ENCODE measurements around the gene STAT4.

Gene STAT4, protein sequence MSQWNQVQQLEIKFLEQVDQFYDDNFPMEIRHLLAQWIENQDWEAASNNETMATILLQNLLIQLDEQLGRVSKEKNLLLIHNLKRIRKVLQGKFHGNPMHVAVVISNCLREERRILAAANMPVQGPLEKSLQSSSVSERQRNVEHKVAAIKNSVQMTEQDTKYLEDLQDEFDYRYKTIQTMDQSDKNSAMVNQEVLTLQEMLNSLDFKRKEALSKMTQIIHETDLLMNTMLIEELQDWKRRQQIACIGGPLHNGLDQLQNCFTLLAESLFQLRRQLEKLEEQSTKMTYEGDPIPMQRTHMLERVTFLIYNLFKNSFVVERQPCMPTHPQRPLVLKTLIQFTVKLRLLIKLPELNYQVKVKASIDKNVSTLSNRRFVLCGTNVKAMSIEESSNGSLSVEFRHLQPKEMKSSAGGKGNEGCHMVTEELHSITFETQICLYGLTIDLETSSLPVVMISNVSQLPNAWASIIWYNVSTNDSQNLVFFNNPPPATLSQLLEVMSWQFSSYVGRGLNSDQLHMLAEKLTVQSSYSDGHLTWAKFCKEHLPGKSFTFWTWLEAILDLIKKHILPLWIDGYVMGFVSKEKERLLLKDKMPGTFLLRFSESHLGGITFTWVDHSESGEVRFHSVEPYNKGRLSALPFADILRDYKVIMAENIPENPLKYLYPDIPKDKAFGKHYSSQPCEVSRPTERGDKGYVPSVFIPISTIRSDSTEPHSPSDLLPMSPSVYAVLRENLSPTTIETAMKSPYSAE

DNA sequence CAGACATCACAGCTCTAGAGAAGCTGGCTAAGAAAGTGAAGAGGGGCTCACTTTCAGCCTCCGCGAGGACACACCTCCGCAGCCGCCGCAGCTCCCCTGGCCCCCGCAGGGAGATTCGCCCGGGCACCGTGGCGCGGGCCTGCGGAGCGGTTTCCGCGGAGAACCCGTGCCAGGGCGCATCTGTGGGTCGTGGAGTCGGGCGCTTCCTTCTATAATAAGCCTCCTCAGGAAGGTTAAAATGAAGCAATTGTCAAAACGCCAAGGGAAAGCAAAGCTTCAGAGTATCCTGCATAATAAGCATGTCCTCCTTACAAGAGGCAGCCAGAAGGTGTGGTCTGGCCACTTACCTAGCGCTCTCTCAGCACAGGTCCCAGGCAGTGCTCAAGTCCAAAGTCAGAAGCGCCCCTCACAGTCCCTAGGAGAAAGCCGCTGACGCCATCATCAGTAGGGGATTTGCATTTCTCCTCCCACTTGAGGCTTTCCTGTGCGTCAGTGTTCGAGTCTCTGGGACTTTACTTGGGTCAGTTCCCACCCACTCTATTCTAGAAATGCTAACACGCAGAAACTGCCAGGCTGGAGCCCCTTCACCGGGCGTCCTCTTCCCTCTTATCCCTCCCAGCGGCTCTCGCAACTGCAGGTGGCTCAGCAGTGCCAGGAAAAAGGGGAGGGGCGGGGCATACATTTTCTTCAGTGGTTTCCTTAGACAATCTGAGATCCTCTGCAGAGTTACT is at the start of gene STAT4:
Gene STAT4, minus strand, starts transcription at position 395 of the 731 bp plus-strand sequence. CDS start 2,791 bp downstream, outside the sequence.
- peak; percentile 71 for DNase-seq (ENCODE audit: low read depth, low spot score)

DNA sequence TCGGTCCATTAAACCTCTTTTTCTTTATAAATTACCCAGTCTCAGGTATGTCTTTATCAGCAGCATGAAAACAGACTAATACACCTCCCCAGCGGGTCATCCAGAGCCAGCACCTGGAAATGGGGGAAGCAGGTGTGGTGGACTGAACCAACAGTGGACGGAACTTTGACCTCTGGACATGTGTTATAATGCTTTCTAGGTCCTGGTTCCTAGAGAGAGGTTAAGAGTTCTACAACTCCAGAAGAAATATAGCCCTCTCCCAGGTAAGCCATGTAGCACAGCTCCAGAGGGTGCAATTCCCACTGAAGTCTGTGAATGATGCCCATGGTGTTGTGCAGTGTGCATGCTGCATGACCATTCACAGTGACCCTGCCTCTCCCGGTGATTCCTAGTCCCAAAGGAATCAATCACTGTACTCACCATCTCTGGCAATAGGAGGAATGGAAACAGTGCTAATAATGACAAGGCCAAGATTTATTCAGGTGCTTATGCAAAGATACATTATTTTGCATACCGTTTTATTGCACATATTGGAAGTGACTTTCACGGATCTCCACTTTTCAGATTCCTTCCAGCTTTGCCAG is 49.2 kb upstream of the STAT4 start:
- DNase-seq (ENCODE audit: low read depth, low spot score) = no peak

DNA sequence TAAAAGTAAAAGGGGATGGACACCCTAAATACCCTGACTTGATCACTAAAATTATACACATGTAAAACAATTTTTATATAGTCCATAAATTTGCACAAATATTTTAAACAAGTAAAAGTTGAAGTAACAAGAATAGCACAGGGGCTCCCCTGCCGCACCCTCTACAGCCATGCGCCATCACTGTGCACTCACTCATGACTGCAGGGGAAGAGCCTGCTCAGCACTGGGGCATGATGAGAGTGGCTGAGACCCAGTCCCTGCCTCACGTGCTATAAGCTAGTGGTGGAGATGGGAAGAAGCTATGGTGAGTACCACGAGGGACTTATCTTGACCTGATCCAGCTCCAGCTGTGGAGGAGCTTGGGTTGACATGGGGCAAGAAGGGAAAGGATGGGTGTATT is 47.5 kb upstream of the STAT4 start:
- no peak for DNase-seq (ENCODE audit: low read depth, low spot score)

DNA sequence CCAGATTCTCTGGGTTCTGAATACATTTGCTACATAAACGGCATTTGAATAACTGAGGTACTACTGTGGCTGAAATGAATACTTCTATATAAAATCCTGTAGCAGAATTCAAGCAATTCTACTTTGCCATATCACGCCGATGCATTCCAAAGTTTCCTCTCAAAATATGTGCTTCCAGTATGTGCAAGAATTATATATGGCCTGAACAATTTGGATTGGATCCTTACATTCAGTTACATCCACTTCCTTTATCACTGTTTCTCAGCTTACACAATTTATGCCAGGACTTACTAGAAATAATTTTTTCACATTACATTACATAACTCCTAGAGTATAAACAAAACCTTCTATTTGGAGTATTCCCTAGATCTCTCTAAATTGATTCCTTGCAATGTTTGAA is 46.3 kb upstream of the STAT4 start:
- no peak for DNase-seq (ENCODE audit: low read depth, low spot score)

DNA sequence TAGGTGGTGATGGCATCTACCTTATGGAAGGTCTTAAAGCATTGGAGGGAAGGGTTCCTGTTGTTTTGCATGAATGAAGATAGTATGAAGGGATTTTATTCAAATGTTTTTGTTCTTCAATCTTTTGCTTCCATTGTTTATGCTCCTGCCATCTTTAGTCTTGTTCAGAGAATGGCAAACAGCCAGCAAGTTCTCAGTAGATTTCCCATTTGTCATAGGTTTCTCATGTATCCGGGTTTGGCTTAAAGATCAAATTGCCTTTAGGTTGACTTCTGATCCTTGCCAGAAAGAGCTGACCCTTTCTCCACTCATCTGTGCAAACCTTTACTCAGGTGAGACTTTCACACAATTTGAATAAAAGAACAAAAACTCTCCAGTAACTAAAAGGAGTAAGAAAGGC is 44.2 kb upstream of the STAT4 start:
- DNase-seq (ENCODE audit: low read depth, low spot score) = no peak

DNA sequence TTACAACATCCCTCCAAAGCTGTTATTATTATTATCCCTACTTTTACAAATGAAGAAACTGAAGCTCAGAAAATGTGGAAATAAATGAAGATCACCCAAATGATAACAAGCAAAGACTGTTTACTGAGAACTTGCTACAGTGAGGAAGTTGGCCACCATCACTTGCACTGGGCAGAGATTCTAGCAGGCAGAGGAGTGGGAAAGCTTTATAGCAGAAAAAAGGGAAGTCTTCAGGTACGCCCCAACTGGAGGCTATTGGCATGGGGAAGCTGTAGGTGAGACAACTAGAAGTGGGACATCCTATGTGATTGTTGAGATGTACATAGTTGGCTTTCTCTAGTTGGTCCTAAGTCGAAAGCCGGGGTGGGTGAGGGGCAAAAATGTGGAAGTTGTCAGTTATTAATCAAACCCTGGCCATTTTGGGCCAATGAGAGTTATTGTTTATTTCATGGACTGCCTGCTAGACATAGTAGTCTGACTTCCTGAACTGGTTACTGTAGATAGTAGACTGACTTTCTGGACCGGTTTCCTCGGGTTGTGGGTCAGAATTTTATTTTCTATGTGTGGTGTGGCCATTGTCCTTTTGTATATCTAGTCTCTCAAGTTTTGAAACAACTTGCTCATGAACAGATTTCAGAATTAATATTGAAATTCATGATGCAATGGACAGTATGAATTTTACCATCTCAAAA is 40.2 kb upstream of the STAT4 start:
- no peak for DNase-seq (ENCODE audit: low read depth, low spot score)

DNA sequence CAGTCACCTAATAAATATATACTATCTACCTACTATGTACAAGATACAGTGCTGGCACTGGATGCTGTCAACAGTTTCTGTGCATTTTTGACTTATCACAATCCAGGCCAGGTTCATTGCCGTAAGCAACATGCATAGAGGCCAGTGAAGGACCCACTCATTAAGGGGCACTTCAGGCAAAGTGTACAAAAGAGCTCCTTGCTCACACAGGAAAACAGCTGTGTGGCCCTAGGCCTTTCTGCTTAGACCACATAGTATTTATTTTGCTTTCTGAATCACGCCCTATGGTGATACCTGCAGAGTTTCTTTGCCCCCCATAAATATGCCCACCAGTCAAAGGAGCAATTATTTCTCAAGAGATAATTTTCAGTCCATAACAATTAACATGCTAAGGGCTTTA is 39.6 kb upstream of the STAT4 start:
- DNase-seq (ENCODE audit: low read depth, low spot score) = no peak

DNA sequence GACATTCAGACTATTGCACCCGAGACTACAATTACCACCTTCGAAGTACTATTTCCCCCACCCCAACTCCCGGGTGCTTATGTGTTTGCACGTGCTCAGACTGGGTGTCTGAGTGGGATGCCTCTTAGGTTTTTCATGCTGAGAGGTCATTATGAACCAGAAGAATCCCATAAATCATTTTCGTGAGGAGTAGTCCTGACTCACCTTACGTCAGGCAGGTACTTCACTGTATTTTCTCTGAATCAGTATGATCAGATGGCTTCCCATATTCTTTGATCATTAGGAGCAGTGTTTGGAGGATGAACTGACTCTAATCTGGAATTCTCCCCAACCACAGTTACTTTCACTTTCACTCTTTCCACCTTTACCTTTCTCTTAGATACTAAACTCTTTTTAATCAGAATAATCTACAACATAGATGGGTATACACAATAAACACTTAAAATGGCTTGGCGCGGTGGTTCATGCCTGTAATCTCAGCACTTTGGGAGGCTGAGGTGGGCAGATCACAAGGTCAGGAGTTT is 38.4 kb upstream of the STAT4 start:
- DNase-seq (ENCODE audit: low read depth, low spot score) = no peak

DNA sequence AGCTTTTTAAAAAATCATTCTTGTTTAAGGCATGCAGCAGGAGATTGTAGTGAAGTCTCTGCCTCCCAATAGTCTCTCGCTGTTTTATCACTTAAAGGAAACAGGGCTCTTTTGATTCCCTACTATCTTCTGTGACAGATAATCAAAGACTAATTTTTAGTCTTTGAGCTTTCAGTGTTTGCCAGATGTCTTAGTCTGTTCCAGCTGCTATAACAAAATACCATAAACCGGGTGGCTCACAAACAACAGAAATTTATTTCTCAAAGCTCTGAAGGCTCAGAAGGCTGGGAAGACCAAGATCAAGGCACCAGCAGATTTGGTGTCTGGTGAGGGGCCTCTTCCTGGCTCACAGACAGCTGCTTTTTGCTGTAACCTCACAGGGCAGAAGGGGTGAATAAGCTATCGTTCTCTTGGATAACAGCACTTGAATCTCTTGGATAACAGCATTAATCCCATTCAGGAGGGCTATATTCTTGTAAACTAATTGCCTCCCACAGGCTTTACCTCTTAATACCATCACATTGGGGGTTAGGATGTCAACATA is 37.8 kb upstream of the STAT4 start:
- no peak for DNase-seq (ENCODE audit: low read depth, low spot score)

DNA sequence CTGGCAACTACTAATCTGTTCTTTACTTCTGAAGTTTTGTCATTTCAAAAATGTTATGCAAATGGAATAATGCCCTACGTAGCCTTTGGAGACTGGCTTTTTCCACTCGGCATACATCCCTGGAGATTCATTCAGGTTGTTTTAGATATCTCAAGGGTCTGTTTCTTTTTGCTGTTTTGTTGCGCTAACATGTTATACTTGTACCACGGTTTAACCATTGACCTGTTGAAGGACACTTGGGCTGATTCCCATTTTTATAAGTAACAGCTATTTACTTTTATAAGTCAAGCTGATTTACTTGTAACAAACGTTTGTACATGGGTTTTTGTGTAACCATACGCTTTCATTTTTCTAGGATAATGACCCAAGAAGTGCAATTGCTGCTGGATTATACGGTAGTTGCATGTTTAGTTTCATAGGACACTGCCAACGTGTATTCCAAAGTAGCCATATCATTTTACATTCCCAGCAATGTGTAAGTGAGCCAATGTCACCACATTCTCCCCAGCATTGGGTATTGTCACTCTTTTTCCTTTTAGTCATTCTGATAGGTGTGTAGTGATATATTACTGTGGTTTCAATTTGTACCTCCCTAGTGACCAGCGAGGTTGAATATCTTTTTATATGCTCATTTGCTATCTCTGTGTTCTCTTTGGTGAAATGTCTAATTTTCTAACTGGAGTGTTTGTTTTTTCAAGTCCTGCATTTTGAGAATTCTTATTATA is 36.5 kb upstream of the STAT4 start:
- no peak for DNase-seq (ENCODE audit: low read depth, low spot score)

DNA sequence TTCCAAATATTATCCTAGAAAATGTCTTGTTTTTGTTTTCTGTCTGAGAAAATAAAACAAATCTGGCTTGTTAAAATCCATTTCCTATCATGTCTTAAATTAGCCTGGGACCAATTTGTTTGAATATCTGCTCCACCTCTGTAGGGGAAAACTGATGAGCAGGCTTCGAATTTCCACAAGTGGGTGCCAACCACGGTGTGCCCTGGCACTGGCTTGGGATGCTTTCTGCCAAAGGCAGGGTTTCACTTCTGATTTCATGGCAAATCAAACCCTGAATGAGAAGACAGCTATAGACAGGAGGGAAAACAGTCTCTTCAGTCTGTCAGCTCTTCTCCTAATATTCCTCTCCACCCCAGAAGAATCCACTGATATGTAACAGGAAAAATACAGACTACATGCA is 33.7 kb upstream of the STAT4 start:
- no peak for DNase-seq (ENCODE audit: low read depth, low spot score)

DNA sequence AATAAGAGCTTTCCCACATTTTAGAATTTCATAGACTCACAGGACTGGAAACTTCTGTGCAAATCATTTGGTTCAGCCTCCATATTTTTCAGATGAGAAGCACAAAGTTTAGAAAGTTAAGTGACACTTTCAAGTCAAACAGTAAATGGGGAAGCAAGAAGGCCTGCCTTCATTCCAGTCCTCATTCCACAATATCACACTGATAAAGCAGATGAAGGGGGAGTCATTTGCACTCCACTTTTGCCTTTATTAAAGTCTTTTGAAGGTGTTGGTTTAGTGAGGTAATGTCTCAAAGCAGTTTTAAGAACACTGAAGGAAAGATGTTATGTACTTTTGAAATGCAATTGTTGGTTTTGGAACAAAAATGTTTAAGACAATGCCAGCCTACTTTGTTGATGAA is 32.7 kb upstream of the STAT4 start:
- no peak for DNase-seq (ENCODE audit: low read depth, low spot score)

DNA sequence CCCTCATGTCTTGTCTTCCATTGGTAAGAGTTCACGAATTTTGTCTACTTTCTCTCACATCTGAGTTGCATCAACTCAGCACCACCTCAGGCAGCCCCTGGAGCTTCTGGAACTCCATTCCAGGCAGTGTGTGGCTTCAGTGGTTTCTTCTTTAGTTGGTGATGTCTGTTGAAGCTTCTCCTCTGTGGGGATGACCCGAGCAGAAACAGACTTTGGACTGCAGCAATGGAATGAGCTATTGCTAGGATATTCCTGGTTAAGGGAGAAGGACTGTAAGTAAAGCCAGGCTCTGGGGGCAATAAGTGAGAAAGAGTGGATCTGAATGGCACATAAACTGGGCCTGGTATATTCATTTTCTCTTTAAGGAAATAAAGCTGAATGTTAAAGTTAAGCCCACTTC is 32.3 kb upstream of the STAT4 start:
- no peak for DNase-seq (ENCODE audit: low read depth, low spot score)

DNA sequence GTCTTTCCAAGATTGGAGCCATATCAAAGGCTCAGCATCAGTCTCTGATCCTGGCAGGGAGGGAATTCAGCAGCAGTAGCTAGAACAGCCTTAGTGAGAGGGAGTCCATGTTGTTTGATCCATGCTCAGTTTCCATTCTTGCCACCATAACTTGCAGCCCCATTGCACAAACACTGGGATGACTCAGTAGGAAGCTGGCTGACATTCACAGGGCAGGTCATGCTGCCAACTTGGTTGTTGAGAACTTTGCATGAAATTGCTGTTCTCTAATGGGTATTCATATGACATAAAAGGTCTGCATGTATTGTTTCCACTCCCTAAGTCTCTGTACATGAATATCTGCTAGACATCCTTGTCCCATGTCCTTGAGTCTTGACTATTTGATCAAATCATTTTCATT is 29.9 kb upstream of the STAT4 start:
- DNase-seq (ENCODE audit: low read depth, low spot score) = no peak

DNA sequence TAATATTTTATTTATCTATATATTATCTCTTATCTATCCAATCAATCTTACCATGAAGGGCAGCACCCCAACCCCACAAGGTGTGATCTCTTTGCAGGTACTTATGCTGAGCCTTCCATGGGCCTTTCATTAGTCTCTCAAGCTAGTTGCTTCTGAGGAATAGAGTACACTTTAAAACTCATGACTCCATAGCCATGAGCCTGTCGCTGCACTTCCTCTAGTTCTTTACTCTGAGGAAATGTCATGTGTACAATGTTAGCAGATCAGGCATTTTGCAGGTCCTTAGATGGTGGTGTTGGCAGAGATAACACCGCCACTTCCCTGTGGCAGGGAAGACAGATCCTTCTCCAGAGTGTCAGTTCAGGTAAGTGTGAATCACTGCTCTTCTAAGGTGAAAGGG is 29.5 kb upstream of the STAT4 start:
- DNase-seq (ENCODE audit: low read depth, low spot score) = no peak

DNA sequence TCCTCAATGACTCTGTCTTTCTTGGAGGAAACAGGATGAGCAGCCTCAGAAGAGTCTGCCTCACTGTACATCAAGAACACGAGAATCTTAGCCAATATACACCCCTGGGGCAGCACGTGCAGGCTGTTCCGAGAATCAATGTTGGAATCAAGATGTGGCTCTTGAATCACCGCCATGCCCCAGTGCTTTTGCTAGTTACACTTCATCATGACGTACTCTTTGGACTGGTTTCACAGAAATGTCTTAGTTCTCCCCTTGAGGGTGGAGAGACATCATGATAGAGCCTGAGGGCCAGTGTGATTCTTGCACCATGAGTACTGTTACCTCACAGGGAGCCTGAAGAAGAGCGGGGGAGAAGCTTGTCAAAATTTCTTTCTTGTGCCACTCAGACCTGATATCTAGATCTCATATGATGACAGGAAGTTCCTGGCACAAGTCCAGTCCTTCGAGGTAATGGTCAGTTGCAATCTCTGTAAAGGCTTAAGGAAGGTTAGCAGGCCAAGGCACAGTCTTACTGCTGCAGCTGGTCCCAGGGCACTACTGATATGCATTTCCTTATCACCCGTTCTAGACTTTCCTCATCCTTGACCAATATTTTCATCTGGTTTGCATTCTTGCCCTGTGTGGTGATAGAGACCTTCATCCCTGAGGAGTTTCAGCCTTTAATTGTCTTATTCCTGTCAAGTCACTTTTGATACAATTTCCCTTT is 28.2 kb upstream of the STAT4 start:
- no peak for DNase-seq (ENCODE audit: low read depth, low spot score)

DNA sequence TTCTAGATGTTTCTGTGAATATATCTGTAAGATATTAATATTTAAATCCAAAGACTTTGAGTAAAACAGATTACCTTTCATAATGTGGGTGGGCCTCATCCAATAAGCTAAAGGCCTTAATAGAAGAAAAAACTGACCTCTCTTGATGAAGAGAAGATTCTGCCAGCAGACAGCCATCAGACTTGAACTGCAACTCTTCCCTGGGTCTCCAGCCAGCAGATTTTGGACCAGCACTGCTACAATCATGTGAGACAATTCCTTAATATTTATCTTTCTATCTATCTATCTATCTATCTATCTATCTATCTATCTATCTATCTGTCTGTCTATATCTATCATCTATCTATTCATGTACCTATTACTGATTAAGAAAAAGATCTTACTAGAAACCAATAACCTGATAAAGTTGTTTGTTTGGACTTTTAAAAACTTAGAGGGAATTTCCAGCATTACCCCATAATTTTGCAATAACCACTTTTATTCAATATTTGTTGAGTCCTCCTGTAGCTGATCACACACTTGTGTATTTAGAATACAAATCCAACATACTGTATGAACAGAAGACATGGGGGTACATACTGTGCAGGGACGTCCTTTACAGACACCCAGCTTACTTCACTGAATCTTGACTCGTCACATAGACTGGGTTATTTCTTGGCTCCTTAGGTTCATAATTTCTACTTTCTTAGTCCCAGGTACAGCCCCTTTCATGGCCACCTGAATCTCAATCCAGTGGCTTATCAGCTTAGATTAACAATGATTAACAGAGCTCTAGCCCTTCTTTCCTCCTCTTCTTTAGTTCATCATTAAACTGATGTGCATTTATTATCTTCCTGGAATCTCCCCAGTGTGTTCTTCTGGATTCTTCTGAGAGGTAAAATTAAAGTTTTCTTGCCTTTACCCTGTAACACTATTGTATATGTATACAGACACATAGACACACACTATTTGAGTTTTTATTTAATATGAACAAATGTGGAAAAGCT is 27.2 kb upstream of the STAT4 start:
- DNase-seq (ENCODE audit: low read depth, low spot score) = no peak

DNA sequence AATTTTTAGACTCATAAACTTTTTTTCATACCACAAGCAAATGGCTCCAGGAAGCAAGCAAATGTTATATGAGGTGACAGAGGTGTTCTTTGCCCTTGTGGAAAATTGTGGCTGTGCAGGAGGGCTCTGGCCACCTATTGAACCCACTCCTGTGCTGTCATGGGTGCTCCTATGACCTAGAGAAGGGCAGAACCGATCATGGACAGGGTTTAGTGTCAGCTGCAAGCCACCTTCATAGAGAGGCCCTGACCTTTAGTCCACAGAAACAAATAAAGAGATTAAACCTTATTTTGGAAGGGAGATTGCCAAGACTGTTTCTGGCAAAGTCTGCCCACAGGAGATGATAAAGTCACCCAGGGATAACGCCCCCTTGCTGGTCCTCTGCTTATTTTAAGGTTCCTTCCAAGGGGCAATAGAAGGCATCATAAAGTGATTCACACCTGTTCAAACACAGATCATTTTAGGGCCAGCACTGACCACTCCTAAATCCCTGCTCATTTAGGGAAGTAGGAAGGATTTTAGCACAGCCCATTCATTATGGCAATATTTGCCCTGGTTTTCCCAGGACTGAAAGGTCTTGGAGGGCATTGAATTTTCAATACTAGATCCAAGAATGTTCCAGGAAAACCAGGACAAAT is 26.1 kb upstream of the STAT4 start:
- no peak for DNase-seq (ENCODE audit: low read depth, low spot score)

All from activated CD4-positive, CD25-positive, alpha-beta regulatory T cell treated with anti-CD3 and anti-CD28 coated beads, Interleukin-2, amount 50 U/mL, for 16 hours (primary cell).